Stimulated activated CD8-positive, alpha-beta memory T cell treated with anti-CD3 and anti-CD28 coated beads, Interleukin-15, amount 100 ng/mL, for 24 hours (primary cell): ENCODE measurements around the gene NEK7.
"Not testable (repeated sequence)": the region's sequence is repeated elsewhere in the genome, so short reads cannot be mapped to it uniquely, and the experiment has no call there.

Experiments
- DNase-seq: peaks from one replicate; pipeline ENCODE4 v3.0.0-alpha.2; 2020; ENCODE audit warnings: low read depth

Gene NEK7

GRCh38 chr1:198171667-198172540 is 15.1 kb downstream of the NEK7 start:
- DNase-seq: no peak

GRCh38 chr1:198173832-198174231 is 17.0 kb downstream of the NEK7 start:
- no peak for DNase-seq

- DNase-seq: no peak
Observed at GRCh38 chr1:198174297-198174696, 17.5 kb downstream of the NEK7 start.

GRCh38 chr1:198175423-198176170 is 18.8 kb downstream of the NEK7 start:
- no peak for DNase-seq

- DNase-seq: no peak
Observed at GRCh38 chr1:198176179-198176578, 19.4 kb downstream of the NEK7 start.

- no peak for DNase-seq
Observed at GRCh38 chr1:198177546-198177945, 20.7 kb downstream of the NEK7 start.

- no peak for DNase-seq
Observed at GRCh38 chr1:198178615-198179014, 21.8 kb downstream of the NEK7 start.

- DNase-seq: no peak
Observed at GRCh38 chr1:198179556-198179981, 22.8 kb downstream of the NEK7 start.

GRCh38 chr1:198183605-198184004 is 26.8 kb downstream of the NEK7 start:
- no peak for DNase-seq

GRCh38 chr1:198184516-198184915 is 27.7 kb downstream of the NEK7 start:
- DNase-seq: no peak

- DNase-seq: no peak
Observed at GRCh38 chr1:198185146-198185545, 28.3 kb downstream of the NEK7 start.

GRCh38 chr1:198185759-198186158 is 29.0 kb downstream of the NEK7 start:
- no peak for DNase-seq

GRCh38 chr1:198186916-198187580 is 30.2 kb downstream of the NEK7 start:
- no peak for DNase-seq

GRCh38 chr1:198187973-198188588 is 31.3 kb downstream of the NEK7 start:
- DNase-seq: no peak

GRCh38 chr1:198191117-198191516 is 34.3 kb downstream of the NEK7 start:
- DNase-seq: no peak

GRCh38 chr1:198193871-198194270 is 37.1 kb downstream of the NEK7 start:
- not testable (repeated sequence) for DNase-seq

GRCh38 chr1:198196630-198197029 is 39.8 kb downstream of the NEK7 start:
- no peak for DNase-seq

GRCh38 chr1:198197285-198197684 is 40.5 kb downstream of the NEK7 start:
- no peak for DNase-seq

- DNase-seq: no peak
Observed at GRCh38 chr1:198199105-198199504, 42.3 kb downstream of the NEK7 start.

- DNase-seq: no peak
Observed at GRCh38 chr1:198201956-198202784, 45.4 kb downstream of the NEK7 start.

GRCh38 chr1:198203434-198203833 is 46.6 kb downstream of the NEK7 start:
- no peak for DNase-seq
